Cortex of kidney (tissue), 1 donor: ENCODE data around the gene INAFM1.
"Not testable (repeated sequence)": the region's sequence is repeated elsewhere in the genome, so short reads cannot be mapped to it uniquely, and the experiment has no call there.

ENCODE experiments used
- DNase-seq: peaks from one replicate; lab custom pipeline; 2025; lab: John Stamatoyannopoulos, UW

The INAFM1 gene

GRCh38 chr19:47240996-47241918, 33.4 kb upstream of the INAFM1 start:
- no peak for DNase-seq

DNA sequence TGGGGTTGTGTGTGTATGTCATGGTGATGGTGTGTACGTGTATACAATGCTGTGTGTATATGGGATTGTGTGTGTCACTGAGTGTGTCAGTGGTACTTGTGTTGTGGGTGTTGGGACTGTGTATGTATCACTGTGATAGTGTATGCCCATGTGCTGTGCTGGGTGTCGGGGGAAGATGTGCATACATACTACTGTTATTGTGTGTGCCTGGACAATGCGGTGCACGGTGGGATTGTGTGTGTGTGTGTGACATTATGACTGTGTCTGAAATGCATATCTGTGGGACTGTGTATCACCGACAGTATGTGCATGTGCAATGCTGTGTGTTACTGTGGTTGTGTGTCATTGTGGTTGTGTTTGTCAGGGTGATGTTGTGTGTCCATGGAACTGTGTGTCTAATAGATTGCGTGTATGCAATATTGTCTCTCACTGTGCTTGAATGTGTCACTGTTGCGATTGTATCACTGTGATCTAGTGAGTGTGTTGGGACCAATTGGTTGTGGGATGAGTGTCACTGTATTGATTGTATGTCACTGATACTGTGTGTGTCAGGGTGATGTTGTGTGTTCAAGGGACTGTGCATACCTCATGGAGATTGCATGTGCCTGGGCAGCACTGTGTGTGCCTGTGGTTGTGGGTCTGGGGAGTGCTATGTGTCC, 32.6 kb upstream of the INAFM1 start:
- no peak for DNase-seq

- DNase-seq: no peak
Measured at GRCh38 chr19:47243364-47243775, 31.3 kb upstream of the INAFM1 start.

DNA sequence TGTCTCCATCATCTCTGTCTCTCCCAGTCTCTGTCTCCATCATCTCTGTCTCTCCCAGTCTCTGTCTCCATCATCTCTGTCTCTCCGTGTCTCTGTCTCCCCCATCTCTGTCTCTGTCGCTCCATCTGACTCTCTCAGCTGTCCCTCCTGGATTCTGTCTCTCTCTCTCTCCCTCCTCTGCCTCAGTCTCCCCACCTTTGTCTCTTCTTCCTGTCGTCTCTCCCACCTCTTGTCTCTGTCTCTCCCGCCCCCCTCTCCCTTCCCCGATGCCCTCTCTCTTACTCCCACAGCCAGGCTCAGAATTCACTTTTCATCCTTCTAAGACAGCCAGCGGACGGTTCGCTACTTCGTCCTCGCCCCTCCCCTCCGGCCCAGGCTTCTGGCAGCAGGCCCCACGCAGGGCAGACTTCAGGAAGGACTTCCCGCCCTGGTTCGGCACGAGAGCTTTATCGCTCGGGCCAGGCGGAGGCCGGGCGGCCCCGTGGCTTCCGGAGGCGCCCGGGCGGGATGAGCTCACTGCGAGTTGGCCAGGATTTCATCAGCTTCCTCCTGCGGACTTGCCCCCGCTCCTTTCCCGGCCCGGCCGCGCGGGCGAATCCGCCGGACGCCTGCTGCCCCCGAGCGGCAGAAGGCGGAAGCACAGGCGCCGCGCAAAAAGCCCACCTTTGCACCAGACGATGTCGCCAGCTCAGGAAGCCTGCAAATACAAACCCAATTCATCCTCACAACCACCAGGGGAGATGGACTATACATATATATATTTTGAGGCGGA, 30.7 kb upstream of the INAFM1 start:
- DNase-seq: no peak

- DNase-seq: no peak
Measured at GRCh38 chr19:47247308-47247990, 27.2 kb upstream of the INAFM1 start.

- not testable (repeated sequence) for DNase-seq
Measured at GRCh38 chr19:47253016-47253415, 21.7 kb upstream of the INAFM1 start.

- no peak for DNase-seq
Measured at GRCh38 chr19:47253467-47253881, 21.2 kb upstream of the INAFM1 start.

GRCh38 chr19:47253970-47254369, 20.7 kb upstream of the INAFM1 start:
- DNase-seq: no peak

- DNase-seq: no peak
Measured at GRCh38 chr19:47255879-47256692, 18.6 kb upstream of the INAFM1 start, which contains the start of gene CCDC9. CCDC9 (plus strand) TSS chr19:47256525; CDS start chr19:47258401, 1,876 bp downstream.

DNA sequence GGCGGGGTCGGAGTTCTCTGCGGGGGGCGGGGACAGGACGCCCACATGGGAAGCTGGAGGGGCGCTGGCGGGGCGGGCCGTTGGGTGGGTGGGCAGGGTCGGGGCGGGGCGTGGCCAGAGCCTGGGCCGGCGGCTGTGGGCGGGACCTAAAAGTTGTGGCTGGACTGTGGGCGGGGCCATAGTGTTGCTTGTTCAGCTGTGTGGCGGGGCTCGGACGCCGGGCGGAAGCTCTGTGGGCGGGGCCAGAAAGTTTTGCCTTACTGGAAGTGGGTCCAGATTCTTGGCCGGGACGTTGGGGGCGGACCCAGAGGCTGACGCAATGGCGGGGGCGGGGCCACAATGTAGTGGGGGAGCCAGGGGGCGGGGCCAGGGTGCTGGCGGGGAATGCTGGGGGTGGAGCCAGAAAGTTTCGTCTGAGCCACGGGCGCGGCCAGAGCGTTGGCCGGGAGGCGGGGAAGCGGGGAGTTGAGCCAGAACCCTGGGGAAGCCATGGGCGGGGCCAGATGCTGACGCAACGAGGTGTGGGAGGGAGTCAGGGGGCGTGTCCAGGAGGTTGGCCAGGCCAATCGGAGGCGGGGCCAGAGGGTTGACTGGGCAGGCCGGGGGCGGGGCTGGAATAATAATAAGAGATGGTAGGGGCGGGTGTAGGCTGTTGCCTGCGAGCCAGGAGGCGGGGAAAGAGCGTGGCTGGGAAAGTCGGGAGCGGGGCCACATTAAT, 17.8 kb upstream of the INAFM1 start:
- DNase-seq: peak; percentile 72

- no peak for DNase-seq
Measured at GRCh38 chr19:47257411-47258169, 17.1 kb upstream of the INAFM1 start.

DNA sequence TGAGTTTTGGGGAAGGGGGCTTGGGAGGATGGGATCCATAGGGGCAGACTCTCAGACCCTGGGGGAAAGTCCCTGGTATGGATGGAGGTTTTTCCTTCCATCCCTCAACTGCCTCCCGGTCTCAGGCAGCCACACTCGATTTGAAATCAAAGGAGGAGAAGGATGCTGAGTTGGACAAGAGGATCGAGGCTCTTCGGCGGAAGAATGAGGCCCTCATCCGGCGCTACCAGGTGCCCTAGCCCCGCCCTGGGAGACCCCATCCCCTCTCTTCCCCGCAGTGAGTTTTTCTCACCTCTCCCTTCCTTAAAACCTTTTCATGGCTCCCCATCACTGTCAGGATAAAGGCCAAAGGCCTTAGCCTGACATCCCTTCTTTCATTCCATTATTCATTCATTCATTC, 16.3 kb upstream of the INAFM1 start:
- no peak for DNase-seq

DNA sequence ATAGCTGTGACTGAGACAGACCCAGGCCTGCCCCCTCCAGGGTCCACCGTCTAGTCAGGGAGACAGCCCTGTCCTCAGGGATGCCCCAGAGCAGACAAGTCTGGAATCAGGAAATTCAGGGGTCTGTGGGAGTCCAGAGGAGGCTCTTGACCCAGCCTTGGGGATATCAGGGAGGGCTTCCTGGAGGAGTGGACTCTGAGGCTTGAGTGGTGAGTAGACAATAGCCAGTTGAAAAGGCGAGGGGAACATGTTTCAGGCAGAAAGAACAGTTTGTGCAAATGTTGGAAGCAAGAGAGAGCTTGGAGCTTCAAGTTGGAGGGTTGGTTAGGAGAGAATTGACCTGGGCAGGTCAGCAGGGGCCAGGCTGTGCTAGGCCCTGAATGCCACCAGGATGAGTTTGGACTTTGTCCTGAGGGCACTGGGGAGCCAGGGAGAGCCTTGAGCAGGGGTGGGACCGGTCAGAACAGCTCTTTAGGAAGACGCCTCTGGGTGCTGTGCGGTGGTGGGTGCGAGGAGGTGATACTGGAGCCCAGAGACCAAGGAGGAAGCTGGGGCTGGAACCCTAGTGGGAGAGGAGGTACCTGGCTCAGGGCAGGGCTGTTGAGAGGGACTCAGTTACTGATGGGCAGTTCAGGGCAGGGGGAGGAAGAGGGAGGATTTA, 15.7 kb upstream of the INAFM1 start:
- DNase-seq: no peak

- no peak for DNase-seq
Measured at GRCh38 chr19:47260476-47260875, 14.2 kb upstream of the INAFM1 start.

- DNase-seq: not testable (repeated sequence)
Measured at GRCh38 chr19:47261946-47262793, 12.5 kb upstream of the INAFM1 start.

- no peak for DNase-seq
Measured at GRCh38 chr19:47264629-47265028, 10.1 kb upstream of the INAFM1 start.

DNA sequence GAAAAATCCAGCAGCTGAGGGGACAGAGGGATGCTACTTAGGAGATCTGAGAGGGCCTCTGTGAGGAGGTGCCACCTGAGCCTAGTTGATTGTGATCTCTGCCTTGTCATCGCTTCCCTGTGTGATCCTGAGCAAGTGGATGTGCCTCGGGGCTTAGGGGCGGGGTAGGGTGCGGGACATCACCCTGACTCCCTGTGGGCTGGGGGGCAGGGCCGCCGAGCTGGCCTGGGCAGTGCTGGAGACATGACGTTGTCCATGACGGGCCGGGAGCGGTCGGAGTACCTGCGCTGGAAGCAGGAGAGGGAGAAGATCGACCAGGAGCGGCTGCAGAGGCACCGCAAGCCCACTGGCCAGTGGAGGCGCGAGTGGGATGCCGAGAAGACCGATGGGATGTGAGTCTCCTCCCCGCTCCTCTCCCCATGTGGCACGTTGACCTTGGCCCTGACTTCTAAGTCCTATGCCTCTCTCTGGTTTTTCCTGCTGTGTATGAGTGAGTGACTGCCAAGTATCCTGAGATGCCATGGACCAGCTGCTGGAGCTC, 8.2 kb upstream of the INAFM1 start:
- no peak for DNase-seq

- DNase-seq: no peak
Measured at GRCh38 chr19:47267350-47267759, 7.3 kb upstream of the INAFM1 start.
